HepG2 (cell line): Measurements from ENCODE around the gene FAM81A.

Experiments
- ZSCAN21 ChIP-seq: sonication (generic); formaldehyde crosslinking; IDR thresholded peaks from 2 replicates; pipeline ENCODE4 v1.8.0; 2022; ENCODE audit warnings: mild to moderate bottlenecking, missing genetic modification reagents, moderate library complexity, borderline replicate concordance
- TF ChIP-seq, protein P1 (sequence below), 2 experiments: fragments of 450-650 bp in 1 of 2; sonication (generic) in 1 of 2; formaldehyde crosslinking in 1 of 2; IDR thresholded peaks; 2 replicates each; pipeline versions ENCODE4 v1.6.1 to v1.8.0; 2016 to 2022; ENCODE audit warnings: antibody characterized with exemption in 1 of 2, mild to moderate bottlenecking in 1 of 2, missing genetic modification reagents in 1 of 2

GRCh38 chr15:59473226-59473625 lies 35.2 kb downstream of the FAM81A start:
- no peak for TF ChIP-seq ZSCAN21 (CRISPR knock-in tag)
- TF ChIP-seq, protein P1, sequence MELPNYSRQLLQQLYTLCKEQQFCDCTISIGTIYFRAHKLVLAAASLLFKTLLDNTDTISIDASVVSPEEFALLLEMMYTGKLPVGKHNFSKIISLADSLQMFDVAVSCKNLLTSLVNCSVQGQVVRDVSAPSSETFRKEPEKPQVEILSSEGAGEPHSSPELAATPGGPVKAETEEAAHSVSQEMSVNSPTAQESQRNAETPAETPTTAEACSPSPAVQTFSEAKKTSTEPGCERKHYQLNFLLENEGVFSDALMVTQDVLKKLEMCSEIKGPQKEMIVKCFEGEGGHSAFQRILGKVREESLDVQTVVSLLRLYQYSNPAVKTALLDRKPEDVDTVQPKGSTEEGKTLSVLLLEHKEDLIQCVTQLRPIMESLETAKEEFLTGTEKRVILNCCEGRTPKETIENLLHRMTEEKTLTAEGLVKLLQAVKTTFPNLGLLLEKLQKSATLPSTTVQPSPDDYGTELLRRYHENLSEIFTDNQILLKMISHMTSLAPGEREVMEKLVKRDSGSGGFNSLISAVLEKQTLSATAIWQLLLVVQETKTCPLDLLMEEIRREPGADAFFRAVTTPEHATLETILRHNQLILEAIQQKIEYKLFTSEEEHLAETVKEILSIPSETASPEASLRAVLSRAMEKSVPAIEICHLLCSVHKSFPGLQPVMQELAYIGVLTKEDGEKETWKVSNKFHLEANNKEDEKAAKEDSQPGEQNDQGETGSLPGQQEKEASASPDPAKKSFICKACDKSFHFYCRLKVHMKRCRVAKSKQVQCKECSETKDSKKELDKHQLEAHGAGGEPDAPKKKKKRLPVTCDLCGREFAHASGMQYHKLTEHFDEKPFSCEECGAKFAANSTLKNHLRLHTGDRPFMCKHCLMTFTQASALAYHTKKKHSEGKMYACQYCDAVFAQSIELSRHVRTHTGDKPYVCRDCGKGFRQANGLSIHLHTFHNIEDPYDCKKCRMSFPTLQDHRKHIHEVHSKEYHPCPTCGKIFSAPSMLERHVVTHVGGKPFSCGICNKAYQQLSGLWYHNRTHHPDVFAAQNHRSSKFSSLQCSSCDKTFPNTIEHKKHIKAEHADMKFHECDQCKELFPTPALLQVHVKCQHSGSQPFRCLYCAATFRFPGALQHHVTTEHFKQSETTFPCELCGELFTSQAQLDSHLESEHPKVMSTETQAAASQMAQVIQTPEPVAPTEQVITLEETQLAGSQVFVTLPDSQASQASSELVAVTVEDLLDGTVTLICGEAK (IDR thresholded peaks at IDR 0.05): no peak
- TF ChIP-seq, protein P1 (CRISPR knock-in tag; IDR thresholded peaks at IDR 0.05): no peak
